HepG2 (cell line): ENCODE results near the gene TBC1D14. TPM values are rescaled to one million over a fixed set of nuclear protein-coding genes. Genes with fewer than 3 reads are reported as not detected.

Experiments
- ATAC-seq: fragments of 200-7000 bp; cut with Tn5 transposase; 3 replicates; pipeline ENCODE4 v1.9.1; 2020; ENCODE audit warnings: mild to moderate bottlenecking, moderate library complexity
- BruUV-seq: library from RNA; stranded (reverse); fragments of 400-500 nt; replicated peaks from 2 replicates; lab custom pipeline; 2021; lab: Mats Ljungman, UMichigan
- CTCF ChIA-PET: fragments of 300-600 bp; formaldehyde crosslinking; extraction: SDS; loops from one replicate; lab custom pipeline; 2021; ENCODE audit warnings: low total read pairs, inconsistent platforms, low intra/inter-chr PET ratio; lab: Yijun Ruan, JAX
- POLR2A ChIA-PET: fragments of 350-600 bp; sonication (Branson Sonifier 250); formaldehyde crosslinking; loops from one replicate; lab custom pipeline; 2020; ENCODE audit warnings: antibody characterized with exemption, inconsistent platforms; lab: Yijun Ruan, JAX
- DNase-seq: peaks from one replicate; pipeline ENCODE4 v3.0.0-alpha.2; 2015; ENCODE audit warnings: low spot score
- FAIRE-seq: peaks from 3 replicates; lab custom pipeline; 2011; peaks lifted over from hg19 to GRCh38; lab: Jason Lieb, UNC
- H2AFZ ChIP-seq: one replicate; pipeline ENCODE4 v1.6.1; 2011; ENCODE audit warnings: low read length, inconsistent platforms
- H3K27ac ChIP-seq: fragments of 300-600 bp; 3 replicates; pipeline ENCODE4 v1.8.0; 2011; ENCODE audit warnings: mixed run types, mild to moderate bottlenecking, mixed read lengths, low read length, inconsistent platforms; ENCODE audit not compliant: insufficient read depth; ENCODE audit errors: extremely low read length
- H3K27me3 ChIP-seq, 2 experiments: fragments of 200-600 bp in 1 of 2; 2 replicates in 1 of 2; 3 replicates in 1 of 2; pipeline versions ENCODE4 v1.6.0 to v1.8.0; 2011; ENCODE audit warnings: low read length in 2 of 2, mild to moderate bottlenecking in 2 of 2, moderate library complexity in 2 of 2, inconsistent platforms in 1 of 2; ENCODE audit not compliant: insufficient read depth in 2 of 2, control insufficient read depth in 1 of 2
- H3K36me3 ChIP-seq, 2 experiments: fragments of 200-600 bp in 1 of 2; replicated peaks in 1 of 2; 2 replicates in 1 of 2; 3 replicates in 1 of 2; pipeline versions ENCODE4 v1.5.1 to v1.8.0; 2011; ENCODE audit warnings: low read length in 2 of 2, inconsistent platforms in 1 of 2; ENCODE audit not compliant: insufficient read depth in 2 of 2, control insufficient read depth in 1 of 2
- H3K4me1 ChIP-seq: 2 replicates; pipeline ENCODE4 v1.5.1; 2012; ENCODE audit warnings: low read length, inconsistent platforms; ENCODE audit not compliant: insufficient read depth
- H3K4me2 ChIP-seq: 2 replicates; pipeline ENCODE4 v1.6.0; 2011; ENCODE audit warnings: low read depth, low read length, inconsistent platforms
- H3K4me3 ChIP-seq, 3 experiments: fragments of 200-600 bp in 1 of 3; sonication (generic), shearing (Covaris generic) in 1 of 3; replicated peaks in 1 of 3; 2 replicates each; pipeline ENCODE4 v1.5.1; 2011 to 2016; ENCODE audit warnings: low read length in 3 of 3, inconsistent platforms in 2 of 3, low read depth in 2 of 3, mild to moderate bottlenecking in 2 of 3, control low read depth in 1 of 3, mixed read lengths in 1 of 3; ENCODE audit not compliant: insufficient read depth in 1 of 3
- H3K79me2 ChIP-seq: one replicate; pipeline ENCODE4 v1.6.1; 2011; ENCODE audit warnings: low read length, inconsistent platforms; ENCODE audit not compliant: insufficient read depth
- H3K9ac ChIP-seq: 2 replicates; pipeline ENCODE4 v1.6.0; 2011; ENCODE audit warnings: mild to moderate bottlenecking, low read depth, low read length, inconsistent platforms; ENCODE audit not compliant: insufficient read depth
- H3K9me3 ChIP-seq: 2 replicates; pipeline ENCODE4 v1.5.1; 2012; ENCODE audit warnings: mild to moderate bottlenecking, low read length
- H4K20me1 ChIP-seq: 2 replicates; pipeline ENCODE4 v1.6.0; 2011; ENCODE audit warnings: inconsistent platforms, mild to moderate bottlenecking, low read length, moderate library complexity; ENCODE audit not compliant: insufficient read depth
- ESRRA ChIP-seq: sonication (generic); formaldehyde crosslinking; IDR thresholded peaks from 2 replicates; pipeline ENCODE4 v1.5.1; 2020; ENCODE audit warnings: mild to moderate bottlenecking, low read depth, missing genetic modification reagents
- NBN ChIP-seq: fragments of 450-650 bp; conservative IDR thresholded peaks from 2 replicates; pipeline ENCODE4 v1.6.1; 2017
- NFATC3 ChIP-seq: sonication (generic); formaldehyde crosslinking; IDR thresholded peaks from 2 replicates; pipeline ENCODE4 v1.5.1; 2020; ENCODE audit warnings: mild to moderate bottlenecking, missing genetic modification reagents
- ZNF652 ChIP-seq: IDR thresholded peaks from 2 replicates; pipeline ENCODE4 v1.6.1; 2016; ENCODE audit warnings: low read depth, borderline replicate concordance
- WGBS: methylation state at CpG from one replicate; pipeline ENCODE4 v1.1.6; 2017; ENCODE audit warnings: low lambda C conversion rate; 5-methylcytosine and 5-hydroxymethylcytosine counted together
- in situ Hi-C: cut with HindIII; loops from 2 replicates; pipeline ENCODE4 v1.10.0; 2017; ENCODE audit warnings: low pct_unique_long_range_greater_than_20kb; ENCODE audit not compliant: extremely low pct_ligation_motif_present
- intact Hi-C: fragments of 100-400 bp; cut with micrococcal nuclease; formaldehyde crosslinking; loops from one replicate; pipeline ENCODE4 v1.10.0; 2022; ENCODE audit not compliant: unreplicated experiment
- polyA plus RNA-seq, 8 experiments: library from polyadenylated mRNA; depleted of rRNA in 3 of 8; stranded (reverse) in 7 of 8; unstranded in 1 of 8; fragments of >200 nt; fragmentation: Illumina TruSeq in 4 of 8; extraction: Trizol in 4 of 8; gene quantifications; 2 replicates each; pipeline versions ENCODE4 v1.2.1 to v1.2.3, GENCODE V29; 2011 to 2016; ENCODE audit warnings: low read depth in 4 of 8, missing spikeins in 1 of 8, mixed read lengths in 1 of 8; ENCODE audit not compliant: insufficient read depth in 1 of 8
- total RNA-seq, 5 experiments: library from RNA; depleted of rRNA; stranded (reverse); fragments of >200 nt; fragmentation: Illumina TruSeq; extraction: Trizol; gene quantifications; 2 replicates each; pipeline ENCODE4 v1.2.3, GENCODE V29; 2016; ENCODE audit warnings: low read depth in 1 of 5
- TF ChIP-seq, protein P1 (sequence below): IDR thresholded peaks from 2 replicates; pipeline ENCODE4 v1.6.1; 2016; ENCODE audit warnings: control low read depth

The TBC1D14 gene
- total and polyA plus RNA-seq, 2 of the 13 experiments (the other 11 are each of a cell fraction or from before 2014, with no cell fraction given), result 29.5 to 46.5 TPM

DNA sequence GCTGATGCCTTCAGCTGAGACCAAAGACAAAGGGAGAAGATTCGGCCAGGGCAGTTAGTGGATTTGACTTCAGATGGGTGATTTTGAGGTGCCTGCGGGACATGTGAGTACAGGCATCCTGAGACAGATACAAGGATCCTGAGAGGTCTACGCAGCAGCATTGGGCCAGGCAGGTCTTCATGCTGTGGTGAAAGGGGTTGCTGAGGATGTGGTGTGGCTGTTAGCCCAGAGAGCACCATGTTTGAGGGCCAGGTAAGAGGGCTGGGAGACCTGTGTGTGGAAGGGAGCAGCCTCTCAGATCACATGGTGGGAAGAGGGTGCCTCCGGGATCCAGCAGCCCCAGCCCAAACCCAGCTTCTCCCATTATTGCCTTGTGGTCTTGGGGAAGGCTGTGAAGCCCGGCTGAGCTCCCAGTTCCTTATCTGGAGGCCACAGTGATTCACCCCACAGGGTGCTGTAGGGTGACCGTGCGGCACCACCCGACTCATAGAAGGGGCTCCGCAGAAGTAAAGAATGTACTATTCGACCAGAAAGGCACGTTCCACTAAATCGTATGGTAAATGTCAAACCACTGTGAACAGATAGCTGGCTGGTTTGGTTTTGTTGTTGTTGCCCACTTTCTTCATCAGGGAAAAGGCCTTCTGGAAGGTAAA, 105.9 kb downstream of the TBC1D14 start:
- Histone ChIP-seq H3K4me2 (no peak overlapping the region), H3K9me3 (no peaks in the 10 kb centered on the region), H3K79me2 (no peaks in the 10 kb centered on the region), H2AFZ (no peak overlapping the region), H3K36me3 (peaks cover 20 to 74% of the 10 kb centered on the region in 2 experiments), H3K27ac (no peak overlapping the region), H4K20me1 (no peaks in the 10 kb centered on the region), H3K4me1 (0 out of 2 replicates have a peak, but pooled peaks cover 2% of the 10 kb centered on the region), H3K4me3 (no peak overlapping the region), H3K27me3 (no peaks in the 10 kb centered on the region), H3K9ac (no peak overlapping the region)
- POLR2A ChIA-PET, result no interaction called here
- CTCF ChIA-PET, result no interaction called here
- no TSS peak for BruUV-seq
- intact Hi-C loops (no loop called here), in situ Hi-C loops (no loop called here)
- ATAC-seq (no peak), FAIRE-seq (no peak), DNase-seq (no peak)
- no peak for TF ChIP-seq NFATC3 (CRISPR knock-in tag)
- 95% methylated on average over 11 of the region's 12 CpGs for WGBS

DNA sequence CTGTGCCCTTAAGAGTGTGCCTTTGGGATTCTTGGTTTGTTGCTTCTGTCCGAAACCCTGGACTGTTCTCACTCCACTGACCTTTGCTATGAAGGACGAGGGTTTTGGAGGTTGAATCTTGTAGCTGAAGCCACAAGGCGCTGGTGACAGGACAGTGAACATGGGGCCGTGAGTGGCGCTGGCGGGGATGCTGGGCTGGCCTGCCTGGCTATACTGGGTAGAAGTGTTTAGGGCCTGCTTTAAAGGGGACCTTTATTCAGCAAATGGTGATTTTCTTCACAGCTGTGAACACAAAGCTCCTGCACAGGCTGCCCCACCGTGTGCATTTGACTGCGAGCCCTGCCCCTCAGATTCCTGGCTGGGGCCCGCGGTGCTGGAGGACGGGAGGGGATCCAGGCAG, 106.5 kb downstream of the TBC1D14 start:
- TF ChIP-seq, protein P1, sequence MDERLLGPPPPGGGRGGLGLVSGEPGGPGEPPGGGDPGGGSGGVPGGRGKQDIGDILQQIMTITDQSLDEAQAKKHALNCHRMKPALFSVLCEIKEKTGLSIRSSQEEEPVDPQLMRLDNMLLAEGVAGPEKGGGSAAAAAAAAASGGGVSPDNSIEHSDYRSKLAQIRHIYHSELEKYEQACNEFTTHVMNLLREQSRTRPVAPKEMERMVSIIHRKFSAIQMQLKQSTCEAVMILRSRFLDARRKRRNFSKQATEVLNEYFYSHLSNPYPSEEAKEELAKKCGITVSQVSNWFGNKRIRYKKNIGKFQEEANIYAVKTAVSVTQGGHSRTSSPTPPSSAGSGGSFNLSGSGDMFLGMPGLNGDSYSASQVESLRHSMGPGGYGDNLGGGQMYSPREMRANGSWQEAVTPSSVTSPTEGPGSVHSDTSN, result no peak
- TF ChIP-seq NBN (no peak), ESRRA (no peak), ZNF652 (no peak)
- intact Hi-C loops, result no loop called here
- Histone ChIP-seq H3K79me2 (no peaks in the 10 kb centered on the region), H2AFZ (no peak overlapping the region), H3K4me3 (no peak overlapping the region), H3K9ac (no peak overlapping the region), H3K9me3 (no peaks in the 10 kb centered on the region), H3K4me1 (peaks cover 8% of the 10 kb centered on the region), H3K4me2 (no peak overlapping the region), H4K20me1 (no peaks in the 10 kb centered on the region), H3K27ac (no peak overlapping the region), H3K27me3 (no peaks in the 10 kb centered on the region), H3K36me3 (peaks cover 21 to 74% of the 10 kb centered on the region in 2 experiments; a peak in 4 of 5 replicates)
- FAIRE-seq (no peak), ATAC-seq (no peak), DNase-seq (no peak)
- in situ Hi-C loops, result no loop called here
- WGBS, result 81% methylated on average over 6 of the region's 11 CpGs
- BruUV-seq, result no TSS peak
- POLR2A ChIA-PET, result no interaction called here
- CTCF ChIA-PET, result no interaction called here
